GM18508 (cell line): ENCODE data around the gene ZNF48.

ENCODE experiments used
- ATAC-seq: cut with Tn5 transposase; IDR thresholded peaks from one replicate; pipeline ENCODE4 v1.9.1; 2021; ENCODE audit warnings: moderate number of reproducible peaks; ENCODE audit not compliant: insufficient read depth, unreplicated experiment

The ZNF48 gene

DNA sequence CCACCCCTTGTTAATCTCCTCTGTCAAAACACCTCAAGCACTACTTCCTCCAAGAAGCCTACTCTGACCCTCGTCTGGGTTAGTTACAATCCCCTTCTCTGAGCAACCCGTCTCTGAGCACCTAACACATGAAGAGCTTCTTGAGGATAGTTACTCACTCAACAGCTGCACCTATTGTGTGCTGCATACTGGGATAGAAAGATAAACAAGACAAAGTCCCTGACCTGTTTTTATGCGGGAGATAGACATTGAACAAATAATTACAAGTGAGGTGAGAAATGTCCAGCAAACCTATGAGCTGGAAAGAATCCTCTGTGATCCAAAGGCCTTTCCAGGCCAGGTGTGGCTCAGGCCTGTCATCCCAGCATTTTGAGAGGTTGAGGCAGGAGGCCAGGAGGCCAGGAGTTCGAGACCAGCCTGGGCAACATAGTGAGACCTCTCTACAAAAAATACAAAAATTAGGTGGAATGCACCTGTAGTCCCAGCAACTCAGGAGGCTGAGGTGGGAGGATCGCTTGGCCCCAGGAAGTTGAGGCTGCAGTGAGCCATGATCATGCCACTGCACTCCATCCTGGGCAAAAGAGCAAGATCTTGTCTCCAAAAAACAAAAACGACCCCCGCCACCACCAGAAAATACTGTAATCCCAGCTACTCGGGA is 6.7 kb downstream of the ZNF48 start:
- ATAC-seq, result no peak

DNA sequence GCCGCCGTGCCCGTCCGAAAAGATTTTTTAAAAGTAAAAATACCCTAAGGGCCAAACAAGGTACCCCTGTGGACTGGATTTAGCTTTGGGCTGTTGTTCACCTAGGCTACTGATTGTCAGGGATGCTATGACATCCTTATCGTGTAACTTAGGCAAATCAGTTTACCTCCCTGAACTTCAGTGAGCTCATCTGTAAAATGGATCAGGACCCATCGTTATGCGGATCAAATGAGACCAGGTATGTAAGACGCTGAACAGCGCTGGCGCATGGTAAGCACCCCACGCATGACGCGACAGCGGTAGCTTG is 11.5 kb downstream of the ZNF48 start:
- no peak for ATAC-seq

DNA sequence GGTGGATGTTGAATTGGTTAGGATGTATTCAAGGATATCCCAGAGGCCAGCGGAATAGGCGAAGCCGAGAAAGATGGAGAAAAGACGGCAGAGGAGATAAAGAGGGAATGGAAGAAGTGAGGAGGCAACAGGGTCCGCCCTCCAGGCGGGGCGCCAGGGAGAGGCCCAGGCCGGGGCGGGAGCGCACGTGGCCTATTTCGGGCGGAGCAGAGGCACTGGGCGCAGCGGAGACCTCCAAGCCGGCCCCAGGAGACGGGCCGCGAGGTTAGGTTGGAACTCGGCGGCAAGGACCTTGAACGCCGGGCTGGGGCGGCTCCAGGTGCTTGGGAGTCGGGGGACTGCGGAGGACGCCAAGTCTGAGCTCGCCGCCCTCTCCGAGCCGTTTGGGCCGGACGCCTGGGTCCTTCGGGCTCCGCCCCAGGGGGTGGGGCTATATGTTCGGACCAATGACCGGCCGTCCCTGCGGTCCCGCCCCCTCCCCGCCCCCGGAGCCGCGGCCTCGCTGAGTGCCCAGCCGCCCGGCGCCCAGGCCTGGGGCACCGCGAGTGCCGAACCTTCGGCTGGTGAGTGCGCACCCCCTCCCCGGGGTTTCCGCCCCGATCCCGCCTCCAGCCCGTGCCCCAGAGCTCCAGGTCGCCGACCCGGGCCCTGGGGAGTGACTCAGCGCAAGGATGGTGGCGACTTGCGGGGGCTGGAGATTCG is 12.0 kb downstream of the ZNF48 start, which contains the start of gene ZNF771:
ZNF771 (plus strand) TSS at position 505 of the 702 bp plus-strand sequence. CDS start 448 bp downstream, outside the sequence.
- no peak for ATAC-seq

DNA sequence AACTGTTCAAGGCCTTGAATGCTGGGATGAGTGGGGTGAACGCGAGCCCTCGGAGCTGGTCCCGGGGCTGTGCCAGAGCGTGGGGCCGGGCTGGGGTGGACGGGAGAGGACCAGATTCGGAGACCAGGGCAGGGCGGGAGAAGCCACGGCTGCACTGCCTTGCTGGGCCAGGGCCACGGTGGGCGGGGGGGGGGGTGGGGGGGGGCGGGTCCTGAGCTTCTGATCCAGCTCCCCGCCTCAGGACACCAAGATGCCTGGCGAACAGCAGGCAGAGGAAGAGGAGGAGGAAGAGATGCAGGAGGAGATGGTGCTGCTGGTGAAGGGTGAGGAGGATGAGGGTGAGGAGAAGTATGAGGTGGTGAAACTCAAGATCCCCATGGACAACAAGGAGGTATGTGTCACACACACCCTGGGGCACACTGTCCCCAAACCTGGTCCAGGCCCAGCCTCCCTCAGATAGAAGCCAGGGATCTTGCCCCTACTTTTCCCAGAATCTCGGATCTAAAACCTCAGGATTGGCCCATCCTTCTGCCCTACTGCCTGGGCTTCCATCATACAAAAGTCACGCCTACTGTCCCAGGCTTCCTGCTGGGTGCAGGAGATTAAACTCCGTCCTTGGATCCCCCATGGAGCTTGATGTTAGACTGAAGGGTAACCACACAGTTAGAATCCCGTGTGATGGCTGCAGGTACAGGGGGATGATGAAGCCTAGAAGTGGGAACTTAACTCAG is 12.7 kb downstream of the ZNF48 start:
- ATAC-seq, result no peak

DNA sequence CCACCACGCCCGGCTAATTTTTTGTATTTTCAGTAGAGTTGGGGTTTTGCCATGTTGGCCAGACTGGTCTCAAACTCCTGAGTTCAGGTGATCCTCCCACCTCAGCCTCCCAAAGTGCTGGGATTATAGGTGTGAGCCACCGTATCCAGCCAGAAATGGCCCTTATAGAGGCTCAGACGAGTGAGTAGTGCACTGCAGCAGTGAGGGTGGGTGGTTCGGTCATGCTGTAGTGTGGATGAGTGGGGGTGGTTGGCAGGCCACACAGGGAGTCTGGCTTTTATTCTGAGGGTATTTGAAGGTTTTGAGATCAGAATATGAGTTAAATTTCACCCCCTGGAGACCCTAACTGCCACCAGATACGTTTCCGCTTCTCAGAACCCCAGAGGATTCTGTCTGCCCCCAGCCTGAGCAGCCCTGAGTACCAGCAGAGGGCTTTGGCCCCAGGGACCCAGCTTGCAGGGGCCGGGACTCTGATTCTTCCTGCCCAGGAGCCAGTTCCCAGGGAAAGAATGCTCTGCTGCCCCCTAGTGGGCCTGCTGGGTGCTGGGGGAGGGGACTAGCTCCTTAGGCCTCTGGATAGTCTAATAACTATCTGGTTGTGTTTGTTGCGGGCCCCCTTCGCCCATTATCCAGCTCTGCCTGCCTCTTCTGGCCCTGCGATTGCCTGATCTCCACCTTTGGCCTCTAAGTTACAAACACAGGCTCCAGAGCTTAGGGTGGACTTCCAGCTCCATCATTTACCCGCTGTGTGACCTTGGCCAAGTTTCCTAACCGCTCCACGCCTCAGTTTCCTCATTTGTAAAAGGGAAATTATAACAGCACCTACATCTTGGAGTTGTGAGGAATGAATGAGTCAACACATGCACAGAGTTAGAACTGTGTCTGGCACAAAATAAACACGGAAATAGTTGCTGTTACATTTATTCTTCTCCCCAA is 14.2 kb downstream of the ZNF48 start:
- no peak for ATAC-seq

DNA sequence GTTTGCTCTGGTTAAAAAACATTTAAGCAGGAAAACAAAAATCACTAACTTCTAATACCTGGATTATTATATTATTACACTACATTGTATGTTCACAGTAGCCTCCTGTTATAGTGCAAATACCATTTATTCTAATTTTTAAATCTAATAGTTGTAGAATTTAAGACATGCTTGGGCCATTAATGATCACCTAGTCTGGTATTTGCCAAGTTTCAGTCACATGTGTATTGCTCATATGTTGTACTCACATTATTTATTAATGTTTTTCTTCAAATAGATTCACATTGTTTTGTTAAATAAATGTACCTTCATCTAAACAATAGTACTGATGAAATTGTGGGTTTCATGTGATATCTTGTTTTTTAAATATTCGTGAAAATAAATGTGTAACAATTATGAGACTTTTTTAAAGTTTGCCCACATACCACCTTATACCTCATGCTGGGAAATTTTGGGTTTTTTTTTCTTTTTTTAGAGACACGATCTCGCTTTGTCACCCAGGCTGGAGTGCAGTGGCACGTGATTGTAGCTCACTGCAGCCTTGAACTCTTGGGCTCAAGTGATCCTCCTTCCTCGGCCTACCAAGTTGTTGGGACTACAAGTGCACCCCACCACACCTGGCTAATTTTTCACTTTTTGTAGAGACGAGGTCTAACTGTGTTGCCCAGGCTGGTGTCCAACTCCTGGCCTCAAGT is 18.0 kb downstream of the ZNF48 start:
- no peak for ATAC-seq

DNA sequence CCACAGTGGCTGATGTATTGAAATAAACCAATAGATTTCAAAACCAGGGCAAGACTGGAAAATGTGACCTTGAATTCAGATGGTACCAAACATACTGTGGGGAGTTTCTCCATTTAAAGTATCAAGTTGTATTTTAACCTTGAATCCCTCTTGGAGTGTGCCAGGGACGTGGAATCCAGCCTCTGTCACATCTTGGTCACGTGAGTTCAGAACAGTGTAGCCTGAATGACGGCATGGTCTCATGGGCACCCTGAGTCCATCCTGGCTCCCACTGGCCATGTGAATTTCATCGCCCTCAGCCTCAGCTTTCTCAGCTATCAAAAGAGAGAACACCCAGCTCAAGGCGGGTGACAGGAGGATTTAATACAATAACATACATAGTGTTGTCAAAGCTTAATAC is 18.9 kb downstream of the ZNF48 start:
- no peak for ATAC-seq

DNA sequence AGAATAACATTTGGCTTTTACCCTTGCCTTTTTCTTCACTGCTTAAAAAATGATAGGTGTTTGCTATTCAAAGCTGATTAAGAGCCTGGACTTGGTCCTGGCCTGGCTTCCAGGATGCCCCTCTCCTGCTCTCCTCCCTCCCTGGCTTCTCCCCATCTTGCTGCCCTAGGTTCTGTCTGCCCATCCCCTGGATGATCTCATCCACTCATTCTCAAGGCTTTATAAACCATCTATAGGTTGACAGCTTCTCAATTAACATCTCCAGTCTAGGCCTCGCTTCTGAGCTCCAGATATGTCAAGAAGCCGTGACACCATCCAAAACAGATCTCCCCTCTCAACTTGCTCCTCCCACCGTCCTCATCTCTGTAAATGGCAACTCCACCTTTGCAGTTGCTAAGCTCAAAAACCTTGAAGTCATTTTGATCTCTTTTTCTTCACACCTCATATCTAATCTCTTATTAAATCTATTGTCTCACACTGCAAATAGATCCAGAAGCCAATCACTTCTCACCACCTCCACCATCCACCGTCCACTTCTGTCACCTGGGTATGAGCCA is 20.9 kb downstream of the ZNF48 start:
- ATAC-seq, result no peak

DNA sequence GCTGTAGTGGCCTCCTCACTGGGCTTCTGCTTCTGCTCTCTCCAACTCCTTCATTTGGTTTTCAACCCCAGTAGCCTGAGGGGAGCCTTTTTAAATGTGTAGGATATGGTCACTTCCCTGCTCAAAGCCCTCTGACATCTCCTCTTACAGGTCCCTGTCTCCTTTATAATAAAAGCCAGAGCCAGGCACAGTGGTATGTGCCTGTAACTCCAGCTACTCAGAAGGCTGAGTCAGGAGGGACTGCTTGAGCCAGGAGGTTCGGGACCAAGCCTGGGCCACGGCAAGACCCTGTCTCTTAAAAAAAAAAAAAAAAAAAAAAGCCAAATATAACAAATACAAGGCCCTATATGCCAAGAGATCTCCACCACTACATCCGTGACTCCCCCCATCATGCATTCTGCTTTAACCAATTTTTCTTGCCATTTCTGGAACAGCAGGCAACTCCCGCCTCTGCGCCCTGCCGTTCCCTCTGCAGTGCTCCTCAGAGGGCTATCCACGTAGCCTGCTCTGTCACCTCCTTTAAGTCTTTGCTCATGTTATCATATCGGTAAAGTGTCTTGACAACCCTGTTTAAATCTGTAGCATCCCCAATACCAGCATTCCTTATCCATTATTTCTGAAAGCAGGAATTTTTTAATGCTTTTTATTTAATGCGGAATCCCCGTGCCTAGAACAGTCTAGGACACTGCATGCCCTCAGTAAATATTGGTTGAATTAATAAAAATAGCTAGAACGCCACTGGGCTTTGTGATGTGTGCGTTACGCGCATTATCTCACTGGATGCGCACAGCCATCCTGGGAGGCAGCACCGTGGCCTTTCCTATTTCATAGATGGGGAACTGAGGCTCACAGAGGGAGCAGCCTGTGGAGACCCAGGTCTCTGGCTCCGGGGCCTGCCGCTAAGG is 21.7 kb downstream of the ZNF48 start:
- no peak for ATAC-seq

DNA sequence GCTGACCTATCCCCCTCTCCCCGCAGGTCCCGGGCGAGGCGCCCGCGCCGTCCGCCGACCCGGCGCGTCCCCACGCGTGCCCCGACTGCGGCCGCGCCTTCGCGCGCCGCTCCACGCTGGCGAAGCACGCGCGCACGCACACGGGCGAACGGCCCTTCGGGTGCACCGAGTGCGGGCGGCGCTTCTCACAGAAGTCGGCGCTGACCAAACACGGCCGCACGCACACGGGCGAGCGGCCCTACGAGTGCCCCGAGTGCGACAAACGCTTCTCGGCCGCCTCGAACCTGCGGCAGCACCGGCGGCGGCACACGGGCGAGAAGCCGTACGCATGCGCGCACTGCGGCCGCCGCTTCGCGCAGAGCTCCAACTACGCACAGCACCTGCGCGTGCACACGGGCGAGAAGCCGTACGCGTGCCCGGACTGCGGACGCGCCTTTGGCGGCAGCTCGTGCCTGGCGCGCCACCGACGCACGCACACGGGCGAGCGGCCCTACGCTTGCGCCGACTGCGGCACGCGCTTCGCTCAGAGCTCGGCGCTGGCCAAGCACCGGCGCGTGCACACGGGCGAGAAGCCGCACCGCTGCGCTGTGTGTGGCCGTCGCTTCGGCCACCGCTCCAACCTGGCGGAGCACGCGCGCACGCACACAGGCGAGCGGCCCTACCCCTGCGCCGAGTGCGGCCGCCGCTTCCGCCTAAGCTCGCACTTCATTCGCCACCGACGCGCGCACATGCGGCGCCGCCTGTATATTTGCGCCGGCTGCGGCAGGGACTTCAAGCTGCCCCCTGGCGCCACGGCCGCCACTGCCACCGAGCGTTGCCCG is 22.5 kb downstream of the ZNF48 start:
- ATAC-seq, result no peak

DNA sequence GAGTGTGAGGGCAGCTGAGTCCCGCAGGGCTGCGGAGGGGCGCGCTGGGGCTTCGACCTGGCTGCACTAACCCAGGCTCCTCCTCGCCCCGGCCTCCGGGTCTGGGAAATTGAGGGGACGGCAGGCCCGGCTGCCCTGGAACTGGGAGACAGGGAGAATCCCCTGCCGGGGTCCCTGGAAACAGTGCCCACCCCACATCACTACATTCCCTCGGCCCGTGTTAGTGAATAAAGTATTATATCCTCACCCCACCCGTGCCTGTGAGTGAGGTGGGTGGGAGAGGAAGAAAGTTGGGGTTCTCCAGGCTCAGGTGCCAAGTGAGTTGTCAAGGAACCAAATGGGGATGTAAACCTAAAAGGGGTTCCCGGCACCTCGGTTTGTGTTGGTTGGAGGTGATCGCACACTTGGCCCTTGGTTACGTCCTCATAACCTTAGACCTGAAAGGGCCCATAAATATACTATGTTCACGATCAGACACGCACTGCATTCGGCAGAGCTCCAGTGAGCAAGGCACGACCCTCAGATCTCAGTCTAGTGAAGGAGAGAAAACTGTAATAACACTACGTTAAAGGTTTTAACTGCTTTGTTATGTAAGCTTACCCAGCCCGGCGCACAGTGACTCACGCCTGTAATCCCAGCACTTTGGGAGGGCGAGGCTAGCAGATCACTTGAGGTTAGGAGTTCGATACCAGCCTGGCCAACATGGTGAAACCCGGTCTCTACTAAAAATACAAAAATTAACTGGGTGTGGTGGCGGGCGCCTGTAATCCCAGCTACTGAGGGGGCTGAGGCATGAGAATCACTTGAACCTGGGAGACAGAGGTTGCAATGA is 23.3 kb downstream of the ZNF48 start:
- ATAC-seq, result no peak

DNA sequence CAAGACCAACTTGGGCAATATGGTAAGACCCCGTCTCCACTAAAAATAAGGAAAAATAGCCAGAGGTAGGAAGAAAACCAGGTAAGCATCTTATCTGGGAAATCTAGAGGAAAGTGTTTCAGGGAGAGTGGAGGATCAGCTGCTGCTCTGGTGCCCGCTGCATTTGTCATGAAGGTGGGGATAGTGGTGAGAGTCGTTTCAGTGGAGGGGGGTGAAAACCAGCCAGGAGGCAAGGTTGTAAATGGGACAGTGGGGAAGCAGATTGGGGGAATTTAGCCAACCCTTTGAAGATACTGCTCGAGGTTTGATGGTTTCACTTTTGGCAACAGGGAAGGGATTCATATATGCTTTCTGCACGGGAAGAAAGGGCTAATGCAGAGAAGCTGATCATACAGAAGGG is 25.8 kb downstream of the ZNF48 start:
- ATAC-seq, result no peak

DNA sequence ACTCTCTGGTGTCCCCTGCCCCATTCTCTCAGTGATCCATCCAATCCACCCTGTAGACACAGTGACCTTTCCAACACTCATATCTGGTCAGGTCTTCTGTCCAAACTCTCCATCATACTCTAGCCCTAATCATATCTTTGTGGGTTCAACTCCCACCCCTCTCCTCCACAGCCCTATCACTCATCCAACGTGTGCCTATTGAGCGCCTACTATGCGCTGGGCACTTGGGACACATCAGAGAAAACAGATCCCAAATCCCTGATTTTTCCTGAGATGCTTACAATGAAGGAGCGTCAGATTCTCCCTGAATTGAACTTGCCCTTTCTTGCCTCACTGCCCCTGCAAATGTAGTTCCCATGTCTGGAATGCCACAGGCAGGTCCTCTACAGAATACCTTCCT is 32.8 kb downstream of the ZNF48 start:
- ATAC-seq, result no peak

DNA sequence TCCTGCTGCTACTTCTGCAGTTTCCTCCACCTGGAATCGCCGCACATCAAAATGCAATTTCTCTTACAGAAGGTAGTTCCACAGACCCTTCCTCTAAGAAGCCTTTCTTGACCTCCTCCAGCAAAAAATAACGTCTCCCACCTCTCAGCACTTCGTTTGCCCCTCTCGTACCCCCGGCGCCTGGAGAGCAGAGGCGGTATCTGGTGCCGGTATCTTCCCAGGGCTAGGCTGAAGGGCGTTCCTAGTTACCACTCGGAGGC is 34.1 kb downstream of the ZNF48 start:
- ATAC-seq, result no peak

DNA sequence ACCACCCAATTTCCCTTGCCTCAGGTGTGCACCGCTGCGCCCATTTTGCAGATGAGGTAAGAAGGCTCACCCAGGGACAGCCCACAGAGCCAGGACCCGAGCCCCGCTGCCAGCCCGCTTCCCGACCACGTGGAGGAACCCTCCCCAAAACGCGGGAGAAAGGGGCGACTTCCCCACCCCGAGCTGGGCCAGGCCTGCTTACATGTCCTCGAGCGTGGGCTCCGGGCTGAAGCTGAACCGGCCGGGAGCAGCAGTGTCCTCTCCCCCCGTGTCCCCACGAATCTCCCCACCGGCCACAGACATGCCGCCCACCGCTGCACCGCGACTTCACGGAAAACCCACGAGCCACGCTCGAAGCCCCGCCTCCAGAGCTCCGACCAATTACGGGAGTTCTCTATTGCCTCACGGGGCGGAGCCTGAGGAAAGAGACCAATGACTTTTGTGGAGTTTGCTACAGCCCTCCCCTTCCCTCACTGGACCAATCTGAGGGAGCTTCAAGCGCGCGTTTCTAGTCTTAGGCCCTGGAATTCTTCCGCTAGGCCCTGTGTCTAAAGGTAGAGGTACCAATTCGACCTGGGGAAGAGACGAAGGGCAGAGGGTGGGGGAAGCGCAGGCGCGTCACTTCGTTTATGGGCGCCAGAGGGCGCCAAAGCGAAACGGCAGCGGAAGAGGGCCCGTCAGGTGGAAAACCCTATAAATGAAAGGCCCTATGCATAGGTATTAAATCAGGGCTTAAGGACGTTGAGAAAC is 34.6 kb downstream of the ZNF48 start, which contains the start of gene DCTPP1:
DCTPP1 (minus strand) TSS at position 353 of the 750 bp plus-strand sequence; CDS start at position 303, 50 bp downstream.
- peak; percentile 85 for ATAC-seq

DNA sequence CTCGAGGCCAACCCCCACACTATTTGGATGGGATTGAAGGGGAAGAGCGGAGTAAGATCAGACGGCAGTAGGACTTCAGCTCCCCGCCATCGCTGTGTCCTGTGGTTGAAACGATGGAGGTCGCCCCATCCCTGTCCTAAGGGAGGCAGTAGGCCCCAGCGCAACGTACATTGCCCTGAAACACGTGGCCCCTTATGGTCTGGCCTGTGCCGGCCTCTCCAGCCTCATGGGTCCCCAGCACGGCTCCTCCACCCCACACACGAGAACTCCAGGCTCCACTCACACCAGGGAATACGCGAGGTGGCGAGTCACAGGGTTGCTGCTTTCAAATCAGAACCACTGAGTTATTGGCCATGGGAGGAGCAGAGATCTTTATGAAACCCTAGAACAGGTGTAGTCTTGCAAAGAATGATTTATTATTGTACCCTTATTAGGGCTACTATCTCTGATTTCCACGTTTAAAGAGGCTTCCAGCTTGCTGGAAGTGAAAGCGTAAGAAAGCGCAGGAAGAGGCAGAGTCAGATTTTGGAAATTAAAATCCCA is 35.3 kb downstream of the ZNF48 start:
- ATAC-seq, result no peak
